SK-N-SH treated with all-trans-retinoic acid at 6 μM for 48 hours (cell line): ENCODE data around the gene RBMX.

ENCODE experiments used
- ARNTL ChIP-seq: fragments of 450-650 bp; formaldehyde crosslinking; IDR thresholded peaks from 2 replicates; pipeline ENCODE4 v1.5.0; 2020; ENCODE audit warnings: low read depth, mild to moderate bottlenecking, moderate library complexity, borderline replicate concordance
- CSRNP3 ChIP-seq: fragments of 250-450 bp; sonication (Bioruptor Pico); IDR thresholded peaks from 2 replicates; pipeline ENCODE4 v1.5.1; 2021; ENCODE audit warnings: mild to moderate bottlenecking, moderate library complexity
- ESRRG ChIP-seq: fragments of 250-450 bp; sonication (Bioruptor Pico); IDR thresholded peaks from 2 replicates; pipeline ENCODE4 v1.6.1; 2021; ENCODE audit warnings: mild to moderate bottlenecking
- ISL1 ChIP-seq: fragments of 250-450 bp; sonication (Bioruptor Pico); IDR thresholded peaks from 2 replicates; pipeline ENCODE4 v2.1.2; 2022; ENCODE audit warnings: mild to moderate bottlenecking, moderate library complexity
- TCF4 ChIP-seq: fragments of 250-450 bp; sonication (Bioruptor Pico); IDR thresholded peaks from 2 replicates; pipeline ENCODE4 v1.8.0; 2021; ENCODE audit warnings: mild to moderate bottlenecking, moderate library complexity, borderline replicate concordance
- TOX ChIP-seq: fragments of 250-450 bp; sonication (Bioruptor Pico); IDR thresholded peaks from 2 replicates; pipeline ENCODE4 v1.8.0; 2021; ENCODE audit warnings: mild to moderate bottlenecking, moderate library complexity, borderline replicate concordance
- ZNF565 ChIP-seq: fragments of 450-650 bp; formaldehyde crosslinking; conservative IDR thresholded peaks from 2 replicates; pipeline ENCODE4 v1.5.0; 2020; ENCODE audit warnings: low read depth, mild to moderate bottlenecking, moderate library complexity
- ZNF70 ChIP-seq: fragments of 450-650 bp; formaldehyde crosslinking; IDR thresholded peaks from 2 replicates; pipeline ENCODE4 v1.5.0; 2020; ENCODE audit warnings: mild to moderate bottlenecking, moderate library complexity

DNA sequence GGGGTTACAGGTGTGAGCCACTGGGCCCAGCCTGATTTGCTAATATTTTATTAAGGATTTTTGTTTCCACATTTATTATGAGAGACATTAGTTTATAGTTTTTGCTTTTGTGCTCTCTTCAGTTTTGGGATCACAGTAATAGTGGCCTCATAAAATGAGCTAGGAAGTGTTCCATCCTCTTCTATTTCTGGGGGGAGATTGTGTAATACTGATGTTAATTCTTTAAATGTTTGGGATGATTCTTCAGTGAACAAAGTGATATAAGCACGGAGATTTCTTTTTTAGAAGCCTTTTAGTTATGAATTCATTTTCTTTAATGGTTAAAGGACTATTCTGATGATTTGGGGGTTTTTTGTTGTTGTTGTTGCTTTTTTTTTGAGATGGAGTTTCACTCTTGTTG is 41.3 kb downstream of the RBMX start:
- TF ChIP-seq TCF4 (CRISPR knock-in tag) (no peak), CSRNP3 (no peak), ARNTL (CRISPR knock-in tag) (no peak), ZNF70 (CRISPR knock-in tag) (no peak), TOX (CRISPR knock-in tag) (no peak), ISL1 (no peak), ESRRG (CRISPR knock-in tag) (no peak), ZNF565 (CRISPR knock-in tag) (no peak)
